ENCODE measurements around the gene ASB4.

ASB4 gene

DNA sequence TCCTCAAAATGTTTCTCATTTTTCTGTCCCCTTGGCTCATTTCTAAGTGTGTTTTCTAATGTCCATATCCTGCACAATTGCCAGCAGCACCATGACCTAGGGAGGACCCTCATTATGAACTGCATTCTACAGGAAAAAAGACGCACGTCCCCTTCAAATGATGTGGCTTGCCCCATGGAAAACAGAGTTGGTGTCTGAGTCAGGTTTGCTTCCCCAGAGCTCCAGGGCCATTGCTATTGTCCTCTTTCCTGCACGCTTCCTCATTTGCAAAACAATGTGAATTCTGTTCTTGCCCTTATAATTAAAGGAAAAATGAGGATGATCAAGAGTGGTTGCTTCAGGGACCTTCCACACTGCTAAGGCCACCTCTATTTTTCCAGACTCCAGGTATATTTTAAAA is 14.7 kb upstream of the ASB4 start:
- no peak for DNase-seq (ENCODE audit: low read depth)
- no peak for TF ChIP-seq CTCF (IDR thresholded peaks at IDR 0.05; ENCODE audit: insufficient read depth, low read depth, low read length, missing control alignments)
- H3K4me3 ChIP-seq (ENCODE audit: low read depth, low read length): no peak overlapping the region

- DNase-seq (ENCODE audit: low read depth): no peak
- TF ChIP-seq CTCF (IDR thresholded peaks at IDR 0.05; ENCODE audit: insufficient read depth, low read depth, low read length, missing control alignments): no peak
- no peak overlapping the region for H3K4me3 ChIP-seq (ENCODE audit: low read depth, low read length)
These were observed 13.1 kb upstream of the ASB4 start for GRCh38 chr7:95472581-95473161.

DNA sequence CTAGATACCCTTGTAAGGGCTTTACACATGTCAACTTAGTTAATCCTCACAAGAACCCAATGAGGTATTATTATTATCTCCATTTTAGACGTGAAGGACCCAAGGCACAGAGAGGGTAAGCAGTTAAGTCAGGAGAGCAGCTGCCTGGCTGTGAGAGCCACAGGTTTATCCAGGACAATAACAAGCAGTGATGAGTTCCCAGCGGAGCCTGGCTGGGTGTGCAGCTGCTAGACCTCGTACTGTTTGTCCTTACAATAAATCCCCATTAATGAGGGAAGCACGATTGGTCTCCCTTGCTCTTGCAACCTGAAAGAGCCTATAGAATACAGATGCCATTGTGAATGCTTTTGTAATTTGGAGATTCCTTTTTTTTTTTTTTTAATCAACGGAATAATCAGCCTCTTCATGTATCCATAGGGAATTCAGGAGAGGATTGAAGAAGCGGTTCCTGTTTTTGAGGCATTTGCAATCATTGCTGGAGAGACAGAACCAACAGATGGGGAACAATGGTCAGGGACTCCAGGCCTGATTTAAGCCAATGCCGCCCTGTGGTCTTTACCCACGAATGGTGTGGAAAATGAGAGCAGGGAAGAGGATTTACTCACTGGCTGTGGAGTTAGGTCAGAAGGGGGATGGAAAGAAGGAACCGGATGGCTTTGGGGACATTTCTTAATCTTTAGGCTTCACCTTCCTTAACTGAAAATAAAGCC is 12.3 kb upstream of the ASB4 start:
- no peak for TF ChIP-seq CTCF (IDR thresholded peaks at IDR 0.05; ENCODE audit: insufficient read depth, low read depth, low read length, missing control alignments)
- H3K4me3 ChIP-seq (ENCODE audit: low read depth, low read length): no peak overlapping the region
- no peak for DNase-seq (ENCODE audit: low read depth)

DNA sequence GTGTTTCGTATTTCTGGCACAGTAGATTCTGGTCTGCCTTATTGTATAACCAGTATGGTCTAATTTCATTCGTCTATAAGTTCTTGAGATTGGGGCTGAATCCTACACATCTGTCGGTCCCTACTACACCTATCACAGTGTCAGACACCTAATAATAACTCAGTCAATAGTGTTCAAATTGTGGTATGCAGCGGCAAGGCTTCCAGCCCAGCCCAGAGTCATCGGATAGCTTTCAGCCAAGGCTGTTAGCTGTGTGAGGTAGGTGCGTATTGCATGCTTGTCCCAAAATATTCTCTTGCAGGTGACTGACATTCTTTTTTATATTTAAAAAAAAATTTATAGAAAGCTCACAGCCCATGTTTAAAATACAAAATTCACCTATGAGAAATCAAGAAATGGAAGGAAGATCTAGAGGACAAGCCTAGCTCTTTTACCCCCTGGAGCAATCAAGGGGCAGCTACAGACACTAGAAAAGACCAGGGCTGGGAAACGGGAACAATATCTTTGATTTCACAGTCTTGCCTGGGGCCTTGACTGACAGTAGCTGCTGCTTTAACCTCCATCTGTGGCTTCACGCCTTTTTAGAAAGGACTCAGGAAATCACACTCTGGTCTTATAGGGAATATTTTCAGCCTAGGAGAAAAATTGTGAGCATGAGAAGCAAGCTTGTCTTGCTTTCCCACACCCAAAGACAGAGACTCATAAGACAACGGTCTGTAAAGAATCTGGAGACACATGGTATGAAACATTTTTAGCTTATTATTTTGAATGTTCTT is 9.5 kb upstream of the ASB4 start:
- H3K4me3 ChIP-seq (ENCODE audit: low read depth, low read length): no peak overlapping the region
- no peak for TF ChIP-seq CTCF (IDR thresholded peaks at IDR 0.05; ENCODE audit: insufficient read depth, low read depth, low read length, missing control alignments)
- no peak for DNase-seq (ENCODE audit: low read depth)

DNA sequence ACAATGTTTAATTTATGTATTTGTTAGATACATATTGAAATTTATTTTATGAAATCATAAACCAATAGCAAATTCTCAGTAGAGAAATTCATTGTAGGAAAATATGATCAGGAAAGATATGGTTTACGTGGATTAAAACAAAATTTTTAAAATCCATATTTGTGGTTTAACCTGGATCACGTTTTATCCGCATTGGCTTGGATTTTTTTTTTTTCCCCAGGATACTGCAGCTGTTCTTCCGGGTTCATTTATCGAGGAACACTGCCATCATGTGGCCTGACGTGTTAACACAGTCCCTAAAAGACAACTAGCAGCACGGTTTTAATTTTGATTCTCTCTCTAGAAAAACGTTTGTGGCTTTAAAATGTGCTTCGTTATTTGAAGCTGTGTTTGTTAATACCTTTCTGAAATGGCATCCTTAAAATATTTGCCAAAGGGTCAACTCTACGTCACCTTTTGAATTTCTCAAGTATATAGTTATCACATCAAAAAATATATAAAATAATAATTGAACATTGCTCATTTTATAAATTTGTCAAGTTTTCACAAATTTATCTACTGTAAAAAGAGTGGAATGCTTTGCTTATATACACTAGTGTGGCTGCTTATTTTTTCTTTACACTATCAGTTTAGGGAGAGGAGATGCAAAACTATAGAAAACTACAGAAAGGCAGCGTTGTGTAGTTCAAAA is 8.7 kb upstream of the ASB4 start:
- DNase-seq (ENCODE audit: low read depth): peak; percentile 74
- TF ChIP-seq CTCF (IDR thresholded peaks at IDR 0.05; ENCODE audit: insufficient read depth, low read depth, low read length, missing control alignments): peak; percentile 64
- no peak overlapping the region for H3K4me3 ChIP-seq (ENCODE audit: low read depth, low read length)

GRCh38 chr7:95478272-95479037 is 7.3 kb upstream of the ASB4 start:
- TF ChIP-seq CTCF (IDR thresholded peaks at IDR 0.05; ENCODE audit: insufficient read depth, low read depth, low read length, missing control alignments): no peak
- no peak overlapping the region for H3K4me3 ChIP-seq (ENCODE audit: low read depth, low read length)
- no peak for DNase-seq (ENCODE audit: low read depth)

Data from GM12865 (cell line).